NCI-H187 (cell line): Measurements from ENCODE around the gene QRFP.

ENCODE experiments used
- DNase-seq, 2 experiments: peaks; one replicate each; lab custom pipeline; 2025; lab: John Stamatoyannopoulos, UW

QRFP gene

DNA sequence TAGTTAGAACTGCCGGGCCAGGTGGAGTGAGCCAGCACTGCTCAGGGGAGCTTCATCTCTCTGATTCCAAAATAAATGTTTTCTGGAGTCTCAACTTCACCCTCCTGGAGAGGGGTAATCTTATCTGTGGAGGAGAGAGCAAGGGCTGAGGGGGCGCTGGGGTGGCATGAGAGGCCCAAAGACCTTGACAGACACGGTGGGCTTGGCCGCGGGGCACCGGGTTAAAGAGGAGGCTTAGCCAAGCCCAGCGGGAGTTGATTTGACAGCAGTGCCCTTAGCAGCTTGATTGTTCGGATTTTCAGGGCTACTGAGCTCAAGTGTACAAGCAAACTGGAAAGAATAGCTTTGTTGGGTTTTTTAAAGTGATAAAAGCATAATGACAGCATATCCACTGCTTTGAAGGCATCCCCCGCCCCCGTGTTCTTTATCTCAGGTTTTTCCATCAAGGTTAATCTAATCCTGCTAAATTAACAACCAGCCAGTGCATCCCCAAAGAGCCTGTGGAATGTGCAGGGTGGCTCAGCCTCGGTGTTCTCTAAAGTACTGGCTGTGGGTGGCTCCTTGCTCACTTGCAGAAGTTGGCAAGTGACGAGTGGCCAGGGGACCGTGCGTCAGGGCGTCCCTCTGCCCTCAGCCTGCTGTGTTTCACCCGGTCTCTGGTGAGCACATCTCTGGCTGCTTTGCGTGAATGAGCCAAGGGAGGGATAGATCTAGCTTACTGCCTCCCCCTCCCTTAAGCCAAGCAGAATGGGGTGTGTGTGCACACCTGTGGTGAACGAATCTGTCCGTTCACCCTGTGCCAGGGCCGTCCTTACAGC is 5.5 kb downstream of the QRFP start:
- no peak for DNase-seq

DNA sequence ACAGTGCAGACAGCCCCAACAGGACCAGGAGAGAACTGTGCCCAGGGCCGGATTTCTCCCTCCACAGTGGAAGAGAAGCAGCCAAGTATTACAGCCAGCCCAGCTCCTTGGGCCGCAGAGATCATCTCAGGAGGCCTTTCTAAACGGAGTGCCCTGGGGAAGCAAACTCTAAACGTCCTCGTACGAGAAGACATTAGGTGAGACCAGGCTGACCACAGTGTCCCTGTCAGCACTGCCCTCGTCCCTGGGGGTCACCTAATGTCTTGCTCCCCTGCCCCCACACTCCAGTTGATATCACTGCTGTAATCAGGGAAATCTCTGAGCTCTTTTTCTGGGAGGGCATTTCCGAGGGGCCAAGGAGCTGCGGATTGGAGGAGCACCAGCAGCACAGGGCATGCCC is 6.5 kb downstream of the QRFP start:
- no peak for DNase-seq

DNA sequence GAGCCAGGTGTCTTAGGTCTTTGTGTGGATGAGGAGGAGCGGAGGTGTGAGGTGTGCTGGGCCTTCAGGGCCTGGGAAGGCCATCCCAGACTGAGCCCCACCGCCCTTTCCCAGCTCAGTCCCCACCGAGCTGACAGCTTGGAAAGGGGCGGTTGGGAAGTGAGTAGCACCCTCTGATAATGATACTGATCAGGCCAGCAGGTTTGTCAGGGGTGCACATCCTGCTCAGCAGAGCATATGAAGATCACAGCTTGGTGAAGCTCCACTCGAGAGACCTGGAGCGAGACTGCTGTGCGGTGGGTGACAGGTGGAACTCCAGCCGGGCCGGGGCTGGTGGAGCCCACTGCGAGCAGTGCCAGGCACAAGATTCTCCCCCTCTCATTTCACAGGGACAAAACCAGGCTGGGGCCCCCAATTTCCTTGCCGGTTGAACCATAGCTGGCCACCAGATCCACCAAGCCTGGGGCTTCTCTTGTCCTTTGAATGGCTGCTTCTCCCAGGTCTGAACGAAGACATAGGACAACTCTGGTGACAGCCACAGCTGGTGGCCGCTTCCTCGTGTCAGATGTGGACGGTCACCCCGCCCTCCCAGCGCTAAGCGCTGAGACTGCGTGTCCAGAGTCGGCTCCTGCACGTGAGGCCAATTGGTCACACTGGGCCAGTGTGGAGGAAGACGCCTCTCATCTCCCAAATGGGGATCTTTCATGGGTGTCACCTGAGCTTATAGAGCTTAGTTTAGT is 8.3 kb downstream of the QRFP start:
- no peak for DNase-seq

DNA sequence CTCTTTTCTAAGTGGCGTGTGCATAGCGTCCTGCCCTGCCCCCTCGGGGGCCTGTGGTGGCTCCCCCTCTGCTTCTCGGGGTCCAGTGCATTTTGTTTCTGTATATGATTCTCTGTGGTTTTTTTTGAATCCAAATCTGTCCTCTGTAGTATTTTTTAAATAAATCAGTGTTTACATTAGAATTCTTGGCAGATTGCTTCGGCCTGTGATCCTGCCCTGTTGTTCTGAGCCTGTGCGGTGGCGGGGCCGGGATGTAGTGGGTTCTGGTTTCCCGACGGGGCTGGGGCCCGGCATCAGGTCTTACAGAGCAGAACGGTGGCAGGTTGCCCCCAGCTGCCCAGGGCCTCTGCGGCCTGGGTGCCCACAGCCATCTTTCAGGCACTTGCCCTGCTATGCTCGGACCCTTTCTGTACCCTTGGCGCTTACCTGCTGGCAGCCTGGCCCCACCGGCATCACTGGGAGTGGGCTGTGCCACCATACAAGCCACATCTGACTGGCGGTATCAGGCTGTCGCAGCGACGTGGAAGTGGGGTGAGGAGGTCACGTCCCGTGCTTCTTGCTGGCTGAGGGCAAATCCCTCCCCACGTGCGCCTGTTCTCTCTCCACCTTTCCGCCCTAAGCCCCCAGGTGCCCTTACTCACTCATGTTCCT is 9.0 kb downstream of the QRFP start:
- no peak for DNase-seq

DNA sequence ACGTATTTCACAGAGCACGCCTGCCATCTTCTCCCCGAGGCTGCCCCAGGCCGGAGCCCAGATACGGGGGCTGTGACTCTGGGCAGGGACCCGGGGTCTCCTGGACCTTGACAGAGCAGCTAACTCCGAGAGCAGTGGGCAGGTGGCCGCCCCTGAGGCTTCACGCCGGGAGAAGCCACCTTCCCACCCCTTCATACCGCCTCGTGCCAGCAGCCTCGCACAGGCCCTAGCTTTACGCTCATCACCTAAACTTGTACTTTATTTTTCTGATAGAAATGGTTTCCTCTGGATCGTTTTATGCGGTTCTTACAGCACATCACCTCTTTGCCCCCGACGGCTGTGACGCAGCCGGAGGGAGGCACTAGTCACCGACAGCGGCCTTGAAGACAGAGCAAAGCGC is 9.6 kb downstream of the QRFP start:
- no peak for DNase-seq

DNA sequence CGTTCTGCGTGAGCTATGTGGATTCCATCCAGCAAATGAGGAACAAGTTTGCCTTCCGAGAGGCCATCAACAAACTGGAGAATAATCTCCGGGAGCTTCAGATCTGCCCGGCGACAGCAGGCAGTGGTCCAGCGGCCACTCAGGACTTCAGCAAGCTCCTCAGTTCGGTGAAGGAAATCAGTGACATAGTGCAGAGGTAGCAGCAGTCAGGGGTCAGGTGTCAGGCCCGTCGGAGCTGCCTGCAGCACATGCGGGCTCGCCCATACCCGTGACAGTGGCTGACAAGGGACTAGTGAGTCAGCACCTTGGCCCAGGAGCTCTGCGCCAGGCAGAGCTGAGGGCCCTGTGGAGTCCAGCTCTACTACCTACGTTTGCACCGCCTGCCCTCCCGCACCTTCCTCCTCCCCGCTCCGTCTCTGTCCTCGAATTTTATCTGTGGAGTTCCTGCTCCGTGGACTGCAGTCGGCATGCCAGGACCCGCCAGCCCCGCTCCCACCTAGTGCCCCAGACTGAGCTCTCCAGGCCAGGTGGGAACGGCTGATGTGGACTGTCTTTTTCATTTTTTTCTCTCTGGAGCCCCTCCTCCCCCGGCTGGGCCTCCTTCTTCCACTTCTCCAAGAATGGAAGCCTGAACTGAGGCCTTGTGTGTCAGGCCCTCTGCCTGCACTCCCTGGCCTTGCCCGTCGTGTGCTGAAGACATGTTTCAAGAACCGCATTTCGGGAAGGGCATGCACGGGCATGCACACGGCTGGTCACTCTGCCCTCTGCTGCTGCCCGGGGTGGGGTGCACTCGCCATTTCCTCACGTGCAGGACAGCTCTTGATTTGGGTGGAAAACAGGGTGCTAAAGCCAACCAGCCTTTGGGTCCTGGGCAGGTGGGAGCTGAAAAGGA is 10.9 kb downstream of the QRFP start:
- DNase-seq = no peak

DNA sequence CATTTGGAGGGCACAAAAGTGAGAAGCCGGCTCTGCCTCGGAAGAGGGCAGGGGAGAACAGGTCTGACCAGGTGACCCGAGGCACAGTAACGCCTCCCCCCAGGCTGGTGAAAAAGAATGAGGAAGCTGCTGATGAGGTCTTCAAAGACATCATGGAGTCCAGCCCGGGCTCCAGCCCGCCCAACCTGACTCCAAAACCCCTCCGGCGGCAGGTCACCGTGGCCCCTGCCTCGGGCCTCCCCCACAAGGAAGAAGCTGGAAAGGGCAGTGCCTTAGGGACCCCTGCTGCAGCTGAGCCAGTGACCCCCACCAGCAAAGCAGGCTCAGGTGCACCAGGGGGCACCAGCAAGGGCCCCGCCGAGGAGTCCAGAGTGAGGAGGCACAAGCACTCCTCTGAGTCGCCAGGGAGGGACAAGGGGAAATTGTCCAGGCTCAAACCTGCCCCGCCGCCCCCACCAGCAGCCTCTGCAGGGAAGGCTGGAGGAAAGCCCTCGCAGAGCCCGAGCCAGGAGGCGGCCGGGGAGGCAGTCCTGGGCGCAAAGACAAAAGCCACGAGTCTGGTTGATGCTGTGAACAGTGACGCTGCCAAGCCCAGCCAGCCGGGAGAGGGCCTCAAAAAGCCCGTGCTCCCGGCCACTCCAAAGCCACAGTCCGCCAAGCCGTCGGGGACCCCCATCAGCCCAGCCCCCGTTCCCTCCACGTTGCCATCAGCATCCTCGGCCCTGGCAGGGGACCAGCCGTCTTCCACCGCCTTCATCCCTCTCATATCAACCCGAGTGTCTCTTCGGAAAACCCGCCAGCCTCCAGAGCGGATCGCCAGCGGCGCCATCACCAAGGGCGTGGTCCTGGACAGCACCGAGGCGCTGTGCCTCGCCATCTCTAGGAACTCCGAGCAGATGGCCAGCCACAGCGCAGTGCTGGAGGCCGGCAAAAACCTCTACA is 11.8 kb downstream of the QRFP start:
- no peak for DNase-seq

DNA sequence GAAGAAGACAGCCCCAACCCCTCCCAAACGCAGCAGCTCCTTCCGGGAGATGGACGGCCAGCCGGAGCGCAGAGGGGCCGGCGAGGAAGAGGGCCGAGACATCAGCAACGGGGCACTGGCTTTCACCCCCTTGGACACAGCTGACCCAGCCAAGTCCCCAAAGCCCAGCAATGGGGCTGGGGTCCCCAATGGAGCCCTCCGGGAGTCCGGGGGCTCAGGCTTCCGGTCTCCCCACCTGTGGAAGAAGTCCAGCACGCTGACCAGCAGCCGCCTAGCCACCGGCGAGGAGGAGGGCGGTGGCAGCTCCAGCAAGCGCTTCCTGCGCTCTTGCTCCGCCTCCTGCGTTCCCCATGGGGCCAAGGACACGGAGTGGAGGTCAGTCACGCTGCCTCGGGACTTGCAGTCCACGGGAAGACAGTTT is 12.5 kb downstream of the QRFP start:
- no peak for DNase-seq

DNA sequence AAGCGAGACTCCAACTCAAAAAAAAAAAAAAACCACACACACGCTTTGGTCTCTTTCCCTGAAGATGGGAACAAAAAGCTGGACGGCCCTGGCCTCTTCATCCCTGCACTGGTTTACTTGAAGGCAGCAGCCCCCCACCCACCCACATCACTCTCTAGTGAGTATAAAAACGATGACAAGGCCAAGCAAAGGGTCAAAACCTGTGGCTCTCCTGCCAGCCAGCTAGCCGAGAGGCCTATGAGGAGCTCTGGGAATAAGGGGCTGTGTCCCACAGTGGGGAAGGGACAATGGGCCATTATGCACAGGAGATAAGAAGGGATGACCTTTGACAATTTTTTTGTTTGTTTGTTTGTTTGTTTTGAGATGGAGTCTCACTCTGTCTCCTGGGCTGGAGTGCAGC is 13.1 kb downstream of the QRFP start:
- DNase-seq = no peak

DNA sequence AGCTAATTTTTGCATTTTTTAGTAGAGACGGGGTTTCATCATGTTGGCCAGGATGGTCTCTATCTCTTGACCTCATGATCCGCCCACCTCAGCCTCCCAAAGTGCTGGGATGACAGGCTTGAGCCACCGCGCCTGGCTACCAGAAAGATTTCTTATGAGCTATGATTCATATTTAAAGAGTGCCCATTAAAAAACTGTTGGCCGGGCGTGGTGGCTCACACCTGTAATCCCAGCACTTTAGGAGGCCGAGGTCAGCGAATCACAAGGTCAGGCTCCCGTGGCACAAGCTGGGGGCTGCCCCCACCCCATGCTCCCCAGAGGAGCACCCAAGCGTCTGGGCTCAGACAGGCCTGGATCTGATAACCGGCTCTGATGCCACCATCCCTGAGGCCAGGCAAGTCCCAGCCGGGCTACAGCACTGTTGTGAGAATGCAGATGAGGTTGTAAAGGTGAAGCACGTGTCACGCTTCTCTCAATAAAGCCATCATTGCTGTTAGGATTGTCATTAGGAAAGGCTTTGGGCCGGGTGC is 13.9 kb downstream of the QRFP start:
- DNase-seq = no peak

DNA sequence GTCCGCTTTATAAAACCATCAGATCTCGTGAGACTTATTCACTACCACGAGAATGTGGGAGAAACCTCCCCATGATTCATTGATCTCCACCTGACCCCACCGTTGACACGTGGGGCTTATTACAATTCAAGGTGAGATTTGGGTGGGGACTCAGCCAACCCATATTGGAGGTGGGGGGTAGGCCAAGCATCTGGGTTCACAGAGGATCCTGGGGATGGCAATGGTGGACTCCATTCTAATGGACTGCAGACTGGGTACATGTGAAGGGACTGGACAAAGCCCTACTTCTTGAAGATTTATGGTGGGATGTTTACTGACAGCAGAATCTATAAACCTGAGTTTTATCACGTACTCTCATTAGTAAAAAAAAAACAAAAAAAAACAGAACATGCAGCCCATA is 15.1 kb downstream of the QRFP start:
- DNase-seq = no peak

DNA sequence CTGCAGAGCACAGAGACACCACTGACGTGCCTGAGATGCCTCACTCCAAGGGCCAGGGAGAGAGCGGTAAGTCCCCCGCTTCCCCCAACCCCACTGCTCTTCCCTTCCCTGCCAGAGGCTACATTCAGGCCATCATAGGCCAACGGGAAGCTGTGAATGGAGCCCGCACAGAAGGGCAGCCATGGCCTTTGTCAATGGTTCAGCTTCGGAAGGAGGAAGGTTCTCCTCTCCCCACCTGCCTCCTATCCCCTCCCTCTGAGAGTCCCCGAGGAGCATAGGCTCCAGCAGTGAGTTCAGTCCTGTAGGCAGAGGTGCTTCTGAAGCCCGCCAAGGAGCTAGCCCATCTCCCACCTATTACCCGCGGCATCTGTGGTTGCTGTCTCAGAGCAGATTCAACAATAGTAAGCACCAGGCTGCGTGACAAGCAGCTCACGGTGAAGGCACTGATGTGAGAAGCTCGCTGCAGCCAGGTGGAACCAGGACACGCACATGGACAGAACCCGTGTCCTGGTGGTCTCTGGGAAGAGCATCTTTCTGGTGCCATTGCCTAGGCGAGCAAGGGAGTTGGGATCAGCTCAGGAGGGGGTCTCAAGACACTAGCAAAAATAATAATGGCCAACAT is 15.9 kb downstream of the QRFP start:
- DNase-seq = no peak

DNA sequence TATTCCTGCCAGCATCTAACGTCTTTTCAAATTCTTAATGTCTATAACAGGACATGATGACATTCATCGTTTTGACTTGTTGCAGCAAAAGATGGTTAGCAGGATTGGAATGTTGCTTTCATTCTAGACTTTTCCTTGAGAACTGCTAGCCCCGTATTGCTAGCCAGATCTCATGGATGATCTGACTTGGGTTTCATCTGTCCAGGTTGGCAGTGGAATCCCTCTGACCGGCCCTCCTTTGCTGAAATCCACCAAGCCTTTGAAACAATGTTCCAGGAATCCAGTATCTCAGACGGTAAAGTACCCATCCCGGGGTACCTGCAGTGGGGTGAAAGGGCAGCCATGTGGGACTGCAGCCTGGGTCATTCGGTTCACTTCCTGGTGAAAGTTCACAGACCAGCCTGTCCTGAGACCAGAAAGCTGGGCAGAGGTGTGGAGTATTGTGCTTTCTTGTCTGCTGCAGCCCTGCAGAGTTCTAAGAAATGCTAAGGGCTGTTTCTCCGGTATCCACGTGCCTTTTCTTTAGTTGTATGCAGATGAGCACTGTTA is 16.7 kb downstream of the QRFP start:
- DNase-seq = no peak

DNA sequence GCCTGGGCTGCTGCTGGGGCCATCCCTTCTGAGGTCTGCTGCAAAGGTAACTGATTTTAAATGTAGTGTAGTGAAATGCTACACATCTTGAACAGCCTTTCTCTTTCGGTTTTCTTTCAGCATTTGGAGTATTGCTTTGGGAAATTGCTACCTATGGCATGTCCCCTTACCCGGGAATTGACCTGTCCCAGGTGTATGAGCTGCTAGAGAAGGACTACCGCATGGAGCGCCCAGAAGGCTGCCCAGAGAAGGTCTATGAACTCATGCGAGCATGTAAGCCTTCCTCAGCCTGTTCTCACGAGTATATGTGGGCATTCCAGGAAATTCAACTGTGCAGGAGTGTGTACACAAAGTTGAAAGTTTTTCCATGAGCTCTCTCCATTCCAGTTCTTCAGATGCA is 18.3 kb downstream of the QRFP start:
- DNase-seq = no peak

DNA sequence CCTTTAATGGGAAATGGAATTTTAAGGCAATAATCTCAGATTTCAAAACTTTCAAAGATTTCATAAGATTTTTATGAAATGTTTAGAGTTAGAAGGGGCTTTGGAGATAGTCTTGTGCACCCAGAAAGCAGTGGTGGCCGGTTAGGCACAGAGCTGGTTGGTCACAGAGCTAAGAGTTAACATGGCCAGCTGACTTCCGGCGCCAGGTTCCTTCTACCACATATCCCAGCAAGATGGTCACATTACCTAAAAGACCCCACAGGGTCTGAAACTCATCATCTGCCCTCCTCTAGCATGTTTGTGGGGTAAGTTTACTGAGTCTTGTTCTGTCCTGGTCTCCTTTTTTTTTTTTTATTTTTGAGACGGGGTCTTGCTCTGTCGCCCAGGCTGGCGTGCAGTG is 19.3 kb downstream of the QRFP start:
- DNase-seq = no peak

DNA sequence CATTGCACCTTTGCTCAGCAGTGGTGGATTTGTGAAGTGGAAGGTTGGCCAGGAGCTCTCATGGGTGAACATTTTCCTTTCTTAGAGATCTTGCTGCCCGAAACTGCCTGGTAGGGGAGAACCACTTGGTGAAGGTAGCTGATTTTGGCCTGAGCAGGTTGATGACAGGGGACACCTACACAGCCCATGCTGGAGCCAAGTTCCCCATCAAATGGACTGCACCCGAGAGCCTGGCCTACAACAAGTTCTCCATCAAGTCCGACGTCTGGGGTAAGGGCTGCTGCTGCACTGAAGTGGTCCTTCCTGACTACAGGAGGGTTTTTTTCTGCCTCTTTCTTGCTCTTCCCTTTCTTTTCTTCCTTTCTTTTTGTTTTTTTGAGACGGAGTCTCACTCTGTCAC is 21.8 kb downstream of the QRFP start:
- no peak for DNase-seq

DNA sequence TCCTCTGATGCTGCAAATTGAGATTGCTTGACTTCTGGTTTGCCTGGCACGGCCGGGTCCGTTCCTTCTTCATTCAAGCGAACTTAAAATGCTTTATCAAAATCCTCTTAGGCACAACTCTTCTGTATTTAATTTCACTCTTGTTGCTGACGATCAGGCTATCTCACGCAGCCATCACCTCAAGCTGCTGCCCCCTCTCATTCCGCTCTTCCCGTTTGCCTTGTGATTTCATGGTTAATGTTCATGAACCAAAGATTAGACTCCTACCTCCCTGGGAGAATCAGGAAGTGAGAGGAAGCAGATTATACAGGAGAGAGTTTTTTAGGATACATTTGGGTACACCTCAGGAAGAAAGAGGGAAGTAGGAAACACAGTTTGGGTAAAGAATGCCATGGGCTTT is 22.6 kb downstream of the QRFP start:
- no peak for DNase-seq

DNA sequence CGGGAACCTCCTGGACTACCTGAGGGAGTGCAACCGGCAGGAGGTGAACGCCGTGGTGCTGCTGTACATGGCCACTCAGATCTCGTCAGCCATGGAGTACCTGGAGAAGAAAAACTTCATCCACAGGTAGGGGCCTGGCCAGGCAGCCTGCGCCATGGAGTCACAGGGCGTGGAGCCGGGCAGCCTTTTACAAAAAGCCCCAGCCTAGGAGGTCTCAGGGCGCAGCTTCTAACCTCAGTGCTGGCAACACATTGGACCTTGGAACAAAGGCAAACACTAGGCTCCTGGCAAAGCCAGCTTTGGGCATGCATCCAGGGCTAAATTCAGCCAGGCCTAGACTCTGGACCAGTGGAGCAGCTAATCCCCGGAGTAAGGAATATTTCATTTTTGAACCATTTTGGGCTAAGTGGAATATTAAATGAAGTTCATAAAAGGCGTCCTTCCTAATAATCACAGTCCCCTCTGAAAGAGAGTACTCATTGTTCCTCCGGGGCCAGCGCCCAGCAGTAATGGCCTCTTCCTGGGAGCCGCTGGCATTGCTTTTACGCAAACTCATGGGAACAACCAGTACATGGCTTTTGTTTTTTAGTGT is 23.6 kb downstream of the QRFP start:
- no peak for DNase-seq

DNA sequence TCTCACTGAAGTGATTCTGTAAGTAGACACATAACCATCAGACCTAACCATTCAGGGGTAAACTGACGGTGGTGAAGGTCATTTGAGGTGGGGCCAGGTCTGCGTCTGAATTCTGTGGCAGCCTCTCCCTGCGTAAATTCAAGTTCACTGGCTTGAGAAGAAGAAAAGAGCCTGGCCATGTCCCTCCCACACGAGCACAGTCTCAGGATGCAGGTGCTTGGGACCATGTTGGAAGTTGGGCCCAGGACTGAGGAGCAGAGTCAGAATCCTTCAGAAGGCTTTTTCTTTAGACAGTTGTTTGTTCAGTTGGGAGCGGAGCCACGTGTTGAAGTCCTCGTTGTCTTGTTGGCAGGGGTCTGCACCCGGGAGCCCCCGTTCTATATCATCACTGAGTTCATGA is 24.1 kb downstream of the QRFP start:
- no peak for DNase-seq

DNA sequence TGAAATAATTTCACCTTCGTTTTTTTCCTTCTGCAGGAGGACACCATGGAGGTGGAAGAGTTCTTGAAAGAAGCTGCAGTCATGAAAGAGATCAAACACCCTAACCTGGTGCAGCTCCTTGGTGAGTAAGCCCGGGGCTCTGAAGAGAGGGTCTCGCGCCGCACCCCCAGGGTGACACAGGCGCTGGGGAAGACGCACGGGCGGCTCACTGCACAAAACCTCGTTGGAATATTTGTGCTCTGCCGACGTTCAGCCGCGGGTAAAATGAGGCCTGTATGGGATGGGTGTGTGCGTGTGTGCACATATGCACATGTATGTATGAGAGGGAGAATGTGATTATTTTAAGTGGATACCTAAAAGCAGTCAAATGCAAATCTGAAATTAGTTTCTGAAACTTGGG is 24.5 kb downstream of the QRFP start:
- no peak for DNase-seq
